Thyroid gland (tissue), 4 donors: ENCODE data around the gene CARHSP1. TPM values are rescaled to one million over a fixed set of nuclear protein-coding genes. Genes with fewer than 3 reads are reported as not detected.

Source experiments
- DNase-seq, 2 donors: peaks; one replicate each; pipeline ENCODE4 v3.0.0-alpha.2; 2019
- H3K27ac ChIP-seq, 3 donors: fragments of 200-600 bp; sonication (generic); 1 replicate in 2 of 3; 2 replicates in 1 of 3; pipeline ENCODE4 v1.5.1; 2016 to 2019; ENCODE audit warnings: mild to moderate bottlenecking in 1 of 3, moderate library complexity in 1 of 3
- H3K27me3 ChIP-seq: fragments of 200-600 bp; sonication (generic); one replicate; pipeline ENCODE4 v1.5.1; 2019
- H3K36me3 ChIP-seq, 2 donors: fragments of 200-600 bp; sonication (generic); one replicate each; pipeline ENCODE4 v1.5.1; 2016 to 2019
- H3K4me1 ChIP-seq, 2 donors: fragments of 200-600 bp; sonication (generic); one replicate each; pipeline ENCODE4 v1.5.1; 2017 to 2019
- H3K4me3 ChIP-seq, 3 donors: fragments of 200-600 bp; sonication (generic); replicated peaks in 1 of 3; 1 replicate in 2 of 3; 2 replicates in 1 of 3; pipeline ENCODE4 v1.5.1; 2016; ENCODE audit warnings: mild to moderate bottlenecking in 1 of 3
- H3K9me3 ChIP-seq: fragments of 200-600 bp; sonication (generic); one replicate; pipeline ENCODE4 v1.5.1; 2017
- CTCF ChIP-seq, 6 experiments: fragments of 200-600 bp in 3 of 6; fragments of 450-650 bp in 3 of 6; sonication (generic) in 3 of 6; IDR thresholded peaks; one replicate each; pipeline ENCODE4 v1.5.1; 2016 to 2019; ENCODE audit warnings: antibody characterized with exemption in 6 of 6, mild to moderate bottlenecking in 2 of 6, inconsistent platforms in 1 of 6, moderate library complexity in 1 of 6
- POLR2A ChIP-seq, 2 donors: fragments of 450-650 bp; IDR thresholded peaks; one replicate each; pipeline ENCODE4 v1.6.1; 2017; ENCODE audit warnings: antibody characterized with exemption in 2 of 2, mild to moderate bottlenecking in 2 of 2, moderate library complexity in 1 of 2
- WGBS, 2 donors: methylation state at CpG; one replicate each; pipeline ENCODE4 v1.1.5; 2017; 5-methylcytosine and 5-hydroxymethylcytosine counted together
- intact Hi-C: fragments of 100-400 bp; cut with DNase I; formaldehyde crosslinking; loops from one replicate; pipeline ENCODE4 v1.15.1; 2023
- total RNA-seq, 4 donors: library from RNA; depleted of rRNA; stranded (reverse); fragments of >200 nt; gene quantifications; one replicate each; pipeline ENCODE4 v1.2.3, GENCODE V29; 2016

The CARHSP1 gene
- total RNA-seq, 4 donors from 2014 or later: 43.4 to 67.5 (median 61.1) TPM

- H3K27ac ChIP-seq: no peak overlapping the region
- no peaks in the 10 kb centered on the region for H3K27me3 ChIP-seq
- no peak for DNase-seq
- TF ChIP-seq CTCF (IDR thresholded peaks at IDR 0.05) (no peak), POLR2A (IDR thresholded peaks at IDR 0.05) (no peak)
- H3K4me1 ChIP-seq: no peaks in the 10 kb centered on the region
- no peak overlapping the region for H3K4me3 ChIP-seq
- H3K9me3 ChIP-seq: no peaks in the 10 kb centered on the region
- WGBS, 2 donors: 94% methylated on average over 9 of the region's 9 CpGs
- intact Hi-C loops: no loop called here
- peaks cover 89 to 98% of the 10 kb centered on the region in 2 donors for H3K36me3 ChIP-seq
These were observed 31.0 kb upstream of the CARHSP1 start for GRCh38 chr16:8899709-8900317.

GRCh38 chr16:8898660-8899318 lies 30.0 kb upstream of the CARHSP1 start:
- H3K27ac ChIP-seq: no peak overlapping the region
- no peak for DNase-seq
- no peaks in the 10 kb centered on the region for H3K27me3 ChIP-seq
- peaks cover 94 to 98% of the 10 kb centered on the region in 2 donors for H3K36me3 ChIP-seq
- H3K4me1 ChIP-seq: no peaks in the 10 kb centered on the region
- no peak overlapping the region for H3K4me3 ChIP-seq
- TF ChIP-seq CTCF (IDR thresholded peaks at IDR 0.05): no peak
- TF ChIP-seq POLR2A (IDR thresholded peaks at IDR 0.05): no peak
- intact Hi-C loops: no loop called here
- WGBS, 2 donors: 78 to 86% methylated on average over 3 of the region's 3 CpGs
- no peaks in the 10 kb centered on the region for H3K9me3 ChIP-seq

GRCh38 chr16:8894736-8895334 lies 26.0 kb upstream of the CARHSP1 start:
- Histone ChIP-seq H3K9me3 (no peaks in the 10 kb centered on the region), H3K36me3 (peaks cover 81 to 82% of the 10 kb centered on the region in 2 donors), H3K27me3 (no peaks in the 10 kb centered on the region), H3K4me3 (no peak overlapping the region), H3K4me1 (no peaks in the 10 kb centered on the region), H3K27ac (no peak overlapping the region)
- no peak for DNase-seq
- 96% methylated on average over 20 to 21 of the region's 21 CpGs for WGBS, 2 donors
- intact Hi-C loops: loop anchor here (5.0 kb wide), 1 partner anchor 328 kb away; no protein-coding TSS in a partner anchor
- no peak for TF ChIP-seq CTCF (IDR thresholded peaks at IDR 0.05)
- no peak for TF ChIP-seq POLR2A (IDR thresholded peaks at IDR 0.05)

- DNase-seq: no peak
- Histone ChIP-seq H3K4me1 (no peaks in the 10 kb centered on the region), H3K4me3 (no peak overlapping the region), H3K27me3 (no peaks in the 10 kb centered on the region), H3K27ac (no peak overlapping the region), H3K36me3 (peaks cover 74 to 77% of the 10 kb centered on the region in 2 donors), H3K9me3 (no peaks in the 10 kb centered on the region)
- 82 to 83% methylated on average over 13 to 14 of the region's 14 CpGs for WGBS, 2 donors
- intact Hi-C loops: loop anchor here (5.0 kb wide), 1 partner anchor 327 kb away; no protein-coding TSS in a partner anchor
- TF ChIP-seq POLR2A (IDR thresholded peaks at IDR 0.05) (no peak), CTCF (IDR thresholded peaks at IDR 0.05) (no peak)
These were observed 25.3 kb upstream of the CARHSP1 start for GRCh38 chr16:8893976-8894690.
